ENCODE results near the gene ACSL3. TPM values are rescaled to one million over a fixed set of nuclear protein-coding genes. Genes with fewer than 3 reads are reported as not detected.
"Not testable (repeated sequence)": the region's sequence is repeated elsewhere in the genome, so short reads cannot be mapped to it uniquely, and the experiment has no call there.

ACSL3 gene
- total RNA-seq, 1 experiment from 2014 or later: 168 TPM

- Histone ChIP-seq H3K36me3 (no peaks in the 10 kb centered on the region), H3K27me3 (no peaks in the 10 kb centered on the region), H3K4me3 (no peak overlapping the region), H3K27ac (no peak overlapping the region), H3K4me1 (peaks cover 27% of the 10 kb centered on the region), H3K9me3 (replicated peaks) (no peaks in the 10 kb centered on the region)
- DNase-seq: no peak
Measured at GRCh38 chr2:222865301-222865700, 4.5 kb downstream of the ACSL3 start.

- Histone ChIP-seq H3K4me3 (no peak overlapping the region), H3K27me3 (no peaks in the 10 kb centered on the region), H3K27ac (no peak overlapping the region), H3K36me3 (no peaks in the 10 kb centered on the region), H3K9me3 (replicated peaks) (no peaks in the 10 kb centered on the region), H3K4me1 (peaks cover 27% of the 10 kb centered on the region)
- no peak for DNase-seq
Measured at GRCh38 chr2:222866358-222866960, 5.6 kb downstream of the ACSL3 start.

- DNase-seq; H3K27me3 ChIP-seq; H3K36me3 ChIP-seq; H3K9me3 ChIP-seq (replicated peaks); H3K4me3 ChIP-seq; H3K27ac ChIP-seq: not testable (repeated sequence)
- peaks cover 17% of the 10 kb centered on the region for H3K4me1 ChIP-seq
Measured at GRCh38 chr2:222868560-222869251, 7.9 kb downstream of the ACSL3 start.

GRCh38 chr2:222869252-222869560, 8.4 kb downstream of the ACSL3 start:
- no peak overlapping the region for H3K4me3 ChIP-seq
- no peaks in the 10 kb centered on the region for H3K9me3 ChIP-seq (replicated peaks)
- no peaks in the 10 kb centered on the region for H3K27me3 ChIP-seq
- H3K27ac ChIP-seq: no peak overlapping the region
- H3K36me3 ChIP-seq: no peaks in the 10 kb centered on the region; the same call in 1 of the 2 replicates
- no peak for DNase-seq
- peaks cover 12% of the 10 kb centered on the region for H3K4me1 ChIP-seq

- H3K36me3 ChIP-seq: no peaks in the 10 kb centered on the region; the same call in 1 of the 2 replicates
- no peak overlapping the region for H3K27ac ChIP-seq
- no peaks in the 10 kb centered on the region for H3K4me1 ChIP-seq
- H3K27me3 ChIP-seq: no peaks in the 10 kb centered on the region
- 0 out of 2 replicates have a peak, but pooled peaks cover 3% of the 10 kb centered on the region for H3K9me3 ChIP-seq (replicated peaks)
- H3K4me3 ChIP-seq: no peak overlapping the region
- DNase-seq: no peak
Measured at GRCh38 chr2:222871291-222871690, 10.5 kb downstream of the ACSL3 start.

GRCh38 chr2:222872551-222872950, 11.7 kb downstream of the ACSL3 start:
- Histone ChIP-seq H3K36me3 (peaks cover 2% of the 10 kb centered on the region; the same call in 1 of the 2 replicates), H3K27me3 (no peaks in the 10 kb centered on the region), H3K9me3 (replicated peaks) (0 out of 2 replicates have a peak, but pooled peaks cover 3% of the 10 kb centered on the region), H3K27ac (no peak overlapping the region), H3K4me1 (peaks cover 5% of the 10 kb centered on the region), H3K4me3 (no peak overlapping the region)
- no peak for DNase-seq

GRCh38 chr2:222875482-222875881, 14.6 kb downstream of the ACSL3 start:
- H3K27me3 ChIP-seq: no peaks in the 10 kb centered on the region
- peaks cover 2% of the 10 kb centered on the region; the same call in 1 of the 2 replicates for H3K36me3 ChIP-seq
- no peak for DNase-seq
- no peak overlapping the region for H3K27ac ChIP-seq
- H3K9me3 ChIP-seq (replicated peaks): 0 out of 2 replicates have a peak, but pooled peaks cover 3% of the 10 kb centered on the region
- H3K4me1 ChIP-seq: peaks cover 20% of the 10 kb centered on the region
- no peak overlapping the region for H3K4me3 ChIP-seq

GRCh38 chr2:222876947-222877346, 16.1 kb downstream of the ACSL3 start:
- Histone ChIP-seq H3K9me3 (replicated peaks) (0 out of 2 replicates have a peak, but pooled peaks cover 3% of the 10 kb centered on the region), H3K4me3 (no peak overlapping the region), H3K4me1 (peaks cover 20% of the 10 kb centered on the region), H3K27me3 (no peaks in the 10 kb centered on the region), H3K36me3 (peaks cover 4% of the 10 kb centered on the region; the same call in 1 of the 2 replicates), H3K27ac (no peak overlapping the region; the same call in 1 of the 2 replicates)
- no peak for DNase-seq

GRCh38 chr2:222877556-222878300, 16.9 kb downstream of the ACSL3 start:
- peak overlapping the region; percentile 37 for H3K27ac ChIP-seq
- no peak for DNase-seq
- H3K36me3 ChIP-seq: peaks cover 4% of the 10 kb centered on the region; the same call in 1 of the 2 replicates
- H3K4me3 ChIP-seq: no peak overlapping the region
- 0 out of 2 replicates have a peak, but pooled peaks cover 3% of the 10 kb centered on the region for H3K9me3 ChIP-seq (replicated peaks)
- H3K4me1 ChIP-seq: peaks cover 20% of the 10 kb centered on the region
- no peaks in the 10 kb centered on the region for H3K27me3 ChIP-seq

- peak overlapping the region; percentile 37 for H3K27ac ChIP-seq
- no peaks in the 10 kb centered on the region for H3K27me3 ChIP-seq
Measured at GRCh38 chr2:222878301-222878876, 17.6 kb downstream of the ACSL3 start.

GRCh38 chr2:222878877-222879603, 18.2 kb downstream of the ACSL3 start:
- peak overlapping the region; percentile 24 for H3K27ac ChIP-seq
- H3K27me3 ChIP-seq: no peaks in the 10 kb centered on the region
- H3K4me1 ChIP-seq: peaks cover 24% of the 10 kb centered on the region

More at GRCh38 chr2:222878301-222878876, 17.6 kb downstream of the ACSL3 start:
- H3K4me1 ChIP-seq: peaks cover 20% of the 10 kb centered on the region
- 0 out of 2 replicates have a peak, but pooled peaks cover 3% of the 10 kb centered on the region for H3K9me3 ChIP-seq (replicated peaks)
- no peak overlapping the region for H3K4me3 ChIP-seq
- DNase-seq: peak in 1 of 2 experiments; percentile 42
- peaks cover 4% of the 10 kb centered on the region; the same call in 1 of the 2 replicates for H3K36me3 ChIP-seq

GRCh38 chr2:222879604-222879933, 18.7 kb downstream of the ACSL3 start:
- no peak overlapping the region for H3K4me3 ChIP-seq
- 0 out of 2 replicates have a peak, but pooled peaks cover 4% of the 10 kb centered on the region for H3K36me3 ChIP-seq
- no peak overlapping the region for H3K27ac ChIP-seq
- DNase-seq: no peak
- 0 out of 2 replicates have a peak, but pooled peaks cover 3% of the 10 kb centered on the region for H3K9me3 ChIP-seq (replicated peaks)
- H3K27me3 ChIP-seq: no peaks in the 10 kb centered on the region
- H3K4me1 ChIP-seq: peaks cover 30% of the 10 kb centered on the region

More at GRCh38 chr2:222878877-222879603, 18.2 kb downstream of the ACSL3 start:
- no peak for DNase-seq
- H3K36me3 ChIP-seq: 0 out of 2 replicates have a peak, but pooled peaks cover 4% of the 10 kb centered on the region
- H3K4me3 ChIP-seq: no peak overlapping the region
- H3K9me3 ChIP-seq (replicated peaks): 0 out of 2 replicates have a peak, but pooled peaks cover 3% of the 10 kb centered on the region

- no peaks in the 10 kb centered on the region for H3K27me3 ChIP-seq
- peaks cover 2% of the 10 kb centered on the region; the same call in 1 of the 2 replicates for H3K36me3 ChIP-seq
- no peak overlapping the region for H3K27ac ChIP-seq
- H3K4me1 ChIP-seq: peaks cover 28% of the 10 kb centered on the region
- no peak overlapping the region for H3K4me3 ChIP-seq
- no peaks in the 10 kb centered on the region for H3K9me3 ChIP-seq (replicated peaks)
- no peak for DNase-seq
Measured at GRCh38 chr2:222882484-222882928, 21.7 kb downstream of the ACSL3 start.

- H3K27ac ChIP-seq: no peak overlapping the region
- no peaks in the 10 kb centered on the region for H3K9me3 ChIP-seq (replicated peaks)
- DNase-seq: no peak
- no peak overlapping the region for H3K4me3 ChIP-seq
- no peaks in the 10 kb centered on the region for H3K27me3 ChIP-seq
- peaks cover 19% of the 10 kb centered on the region for H3K4me1 ChIP-seq
- H3K36me3 ChIP-seq: peaks cover 5% of the 10 kb centered on the region
Measured at GRCh38 chr2:222883420-222883819, 22.6 kb downstream of the ACSL3 start.

Measured in SJCRH30 (cell line).